Stimulated activated CD4-positive, alpha-beta T cell treated with anti-CD3 and anti-CD28 coated beads, TNF-alpha, amount 100 ng/mL, for 24 hours (primary cell): ENCODE data around the gene RASGEF1B.

Source experiments
- DNase-seq, 3 experiments: peaks; one replicate each; pipeline ENCODE4 v3.0.0-alpha.2; 2020; ENCODE audit warnings: low read depth in 3 of 3

RASGEF1B gene

DNA sequence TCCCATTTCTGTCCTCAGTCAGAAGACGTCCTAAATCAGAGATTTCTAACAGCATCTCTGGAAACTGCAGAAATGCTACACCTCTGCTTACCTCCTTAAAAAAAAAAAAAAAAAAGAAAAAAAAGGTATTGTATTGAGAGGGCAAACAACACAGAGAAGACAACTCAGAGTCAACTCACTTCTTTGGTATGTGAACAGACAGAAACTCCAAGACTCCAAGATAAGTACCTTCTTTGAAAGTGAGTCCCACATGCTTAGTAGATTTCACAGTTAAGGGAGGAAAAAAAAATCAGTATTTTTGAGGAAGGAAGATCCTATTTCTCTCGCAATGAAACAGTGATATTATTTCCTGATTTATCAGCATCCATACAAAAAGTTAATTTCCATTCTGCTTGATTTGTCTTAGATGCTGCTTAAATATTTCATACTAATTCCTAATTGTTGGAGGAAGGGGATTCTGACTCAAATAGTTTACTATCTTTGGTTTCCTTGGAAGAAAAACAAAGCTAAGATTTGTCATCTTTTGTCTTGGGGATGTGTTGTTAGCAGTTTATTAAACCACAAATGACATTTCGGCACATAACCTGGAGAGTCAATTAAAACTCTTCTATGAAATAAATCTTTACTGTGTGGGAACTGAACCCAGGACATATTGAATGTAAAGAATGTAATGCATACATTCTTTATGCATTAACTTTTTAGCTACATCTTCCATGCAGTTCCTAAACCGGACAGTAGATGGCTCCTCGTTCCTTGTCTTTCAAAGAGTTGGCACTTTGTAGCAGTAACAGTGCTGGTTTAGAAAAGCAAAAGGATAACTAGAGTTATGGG is 4.7 kb downstream of the RASGEF1B start:
- DNase-seq, result peak; percentile 49 to 78 (median 49)

DNA sequence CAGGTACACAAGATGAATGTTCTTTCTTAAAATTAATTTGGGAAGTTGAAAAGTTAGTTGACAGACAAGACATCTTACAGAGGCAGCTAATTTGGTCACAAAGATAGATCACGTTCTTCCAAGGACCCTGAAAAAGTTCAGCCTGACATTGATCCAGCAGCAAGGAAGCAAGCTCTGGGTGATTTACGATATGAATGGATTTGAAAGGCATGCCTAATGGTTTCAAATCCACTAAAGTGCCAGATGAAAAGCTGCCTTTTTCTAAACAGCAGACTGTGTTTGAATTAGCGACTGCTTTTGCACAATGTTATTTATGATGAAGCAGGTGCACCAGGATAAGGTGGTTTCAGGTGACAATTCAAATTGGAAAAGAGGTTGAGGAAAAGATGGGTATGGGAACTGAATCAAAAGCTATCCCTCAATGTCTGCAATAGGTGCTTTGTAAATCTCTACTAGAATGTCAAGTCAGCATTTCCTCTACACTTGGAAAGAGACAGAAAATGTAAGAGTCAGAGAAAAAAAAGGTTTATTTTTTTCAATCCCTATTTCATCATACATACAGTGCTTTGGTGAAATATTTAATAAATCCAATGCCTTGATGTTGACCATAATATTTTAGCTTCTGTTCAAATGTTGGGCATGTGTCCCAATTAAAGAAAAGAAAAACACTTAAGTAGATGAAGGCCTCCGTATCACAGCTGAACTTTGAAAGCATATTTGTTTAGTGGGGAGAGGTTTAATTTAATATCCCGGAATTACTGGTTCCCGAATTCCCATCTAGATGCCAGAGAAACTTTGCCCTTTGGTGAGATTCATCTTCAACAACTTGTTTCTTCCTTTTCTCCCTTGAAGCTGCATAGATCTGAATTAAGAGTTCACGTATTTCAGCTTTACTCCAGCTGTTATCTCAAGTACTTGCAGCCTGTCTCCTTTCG is 6.0 kb downstream of the RASGEF1B start:
- no peak for DNase-seq

DNA sequence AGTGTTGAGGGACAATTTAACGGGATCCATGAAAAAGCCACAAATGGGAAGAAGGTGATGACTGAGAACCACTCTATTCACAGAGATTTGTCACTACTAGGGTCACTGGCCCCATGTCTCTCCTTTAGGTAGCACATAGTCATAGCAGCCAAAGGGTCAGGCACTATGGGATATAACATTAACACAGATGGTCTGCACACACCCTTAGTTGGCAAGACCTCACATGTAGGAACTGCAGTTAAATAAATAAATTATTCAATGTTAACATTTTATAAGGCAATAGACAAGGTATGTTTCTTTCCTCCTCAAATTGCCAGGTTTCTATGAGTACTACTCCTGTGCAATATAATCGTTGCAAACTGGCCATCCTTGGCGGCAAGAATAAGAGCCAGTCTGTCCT is 10.9 kb downstream of the RASGEF1B start:
- no peak for DNase-seq

DNA sequence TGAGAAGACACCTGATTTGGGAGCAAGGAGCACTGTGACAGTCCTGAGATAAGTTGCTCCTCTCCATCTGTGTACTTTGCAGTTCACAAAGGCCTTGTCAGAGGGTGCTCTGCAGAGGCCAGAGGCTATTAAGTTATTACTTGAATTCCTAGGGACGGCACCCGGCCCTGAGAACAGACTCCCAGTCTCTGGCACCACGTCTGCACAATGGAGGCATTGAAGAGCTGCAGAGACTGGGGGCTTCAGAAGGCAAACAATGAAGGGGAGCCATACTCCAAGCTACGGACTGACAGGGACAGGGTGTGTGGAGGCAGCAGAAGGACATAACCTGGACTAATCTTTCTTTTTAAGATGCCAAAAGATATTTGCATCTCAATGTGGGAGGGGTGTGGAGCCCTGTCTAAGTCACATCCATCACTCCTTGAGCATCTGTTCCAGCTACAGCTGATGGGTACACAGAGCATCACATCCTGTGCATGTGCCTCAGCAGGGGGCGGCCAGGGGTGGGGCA is 11.5 kb downstream of the RASGEF1B start:
- no peak for DNase-seq

DNA sequence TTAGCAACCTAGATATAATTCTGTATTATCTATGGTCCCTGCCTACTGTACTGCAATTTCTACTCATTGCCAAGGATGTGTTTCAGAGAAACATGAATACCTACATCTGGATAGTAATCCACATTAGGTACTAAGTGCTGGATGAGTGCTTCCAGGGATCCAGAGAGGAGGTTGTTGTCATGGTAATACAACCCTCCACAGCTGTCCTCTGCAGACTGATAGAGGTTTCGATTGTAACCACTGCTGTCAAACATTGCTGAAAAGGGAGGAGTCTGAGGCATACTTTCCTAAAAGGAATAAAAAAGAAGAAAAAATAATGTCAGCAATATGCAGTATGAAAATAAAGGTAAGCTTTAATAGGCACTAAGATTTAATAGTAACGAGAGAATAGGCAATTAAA is 12.5 kb downstream of the RASGEF1B start:
- DNase-seq, result no peak

DNA sequence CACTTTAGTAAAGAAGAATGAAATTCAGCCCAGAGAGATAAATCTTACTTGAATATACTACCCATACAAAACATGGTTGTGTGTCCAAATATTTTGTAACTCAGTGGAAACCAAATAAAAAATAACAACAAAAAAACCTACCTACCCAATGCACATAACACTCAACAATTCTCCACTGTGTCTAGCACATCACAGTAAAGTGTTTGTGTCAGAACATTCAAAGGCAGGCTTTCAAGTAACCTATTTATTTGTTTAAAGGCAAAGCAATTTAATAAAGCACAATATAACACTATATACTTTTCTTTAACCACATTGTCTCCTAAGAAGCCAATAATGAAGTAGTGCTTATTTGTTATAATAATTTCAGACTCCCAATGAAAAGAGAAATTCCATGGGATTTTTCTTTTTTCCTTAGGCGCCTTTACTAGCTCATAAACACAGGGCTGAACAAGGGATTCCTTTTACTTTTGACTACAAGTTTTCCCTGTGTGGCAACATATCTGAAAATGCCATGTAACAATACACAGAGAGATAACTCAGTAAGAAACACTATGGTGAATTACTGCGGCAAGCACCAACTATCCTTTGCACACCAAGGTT is 13.7 kb downstream of the RASGEF1B start:
- DNase-seq, result no peak

DNA sequence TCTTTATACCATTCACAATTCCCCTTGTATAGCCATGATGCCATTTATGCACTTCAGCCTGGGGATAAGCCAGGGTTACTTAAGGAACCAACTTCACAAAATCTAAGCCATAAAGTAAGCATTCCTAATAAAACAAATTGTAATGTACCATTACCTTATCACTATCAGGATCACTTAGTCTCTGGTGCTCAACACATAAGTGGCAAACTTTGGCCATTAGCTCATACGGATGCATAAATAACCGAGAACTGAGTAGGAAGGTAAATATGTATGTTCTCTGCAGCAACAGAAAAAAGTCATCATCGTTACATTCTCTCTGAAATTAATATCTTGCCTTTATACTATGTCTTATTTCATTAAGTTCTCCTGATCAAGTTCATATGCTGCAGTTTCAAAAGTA is 14.4 kb downstream of the RASGEF1B start:
- no peak for DNase-seq

DNA sequence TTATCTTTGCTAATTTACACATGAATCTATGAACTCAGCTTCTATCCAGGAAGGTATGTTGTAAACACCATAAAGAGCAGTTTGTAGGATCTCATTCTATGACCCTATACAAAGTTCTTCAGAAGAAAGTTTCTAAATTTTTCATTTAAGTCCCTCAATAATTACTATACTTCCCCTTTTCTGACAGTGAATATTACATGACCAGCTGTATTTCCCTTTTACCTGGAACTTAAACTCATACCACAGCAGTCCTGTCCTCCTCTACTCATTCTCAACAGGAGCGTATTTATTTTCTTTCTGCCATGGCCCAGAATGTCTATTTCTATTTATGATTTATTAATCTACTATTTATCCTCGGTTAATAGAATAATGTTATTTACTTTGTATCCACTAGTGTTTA is 15.8 kb downstream of the RASGEF1B start:
- DNase-seq, result no peak

DNA sequence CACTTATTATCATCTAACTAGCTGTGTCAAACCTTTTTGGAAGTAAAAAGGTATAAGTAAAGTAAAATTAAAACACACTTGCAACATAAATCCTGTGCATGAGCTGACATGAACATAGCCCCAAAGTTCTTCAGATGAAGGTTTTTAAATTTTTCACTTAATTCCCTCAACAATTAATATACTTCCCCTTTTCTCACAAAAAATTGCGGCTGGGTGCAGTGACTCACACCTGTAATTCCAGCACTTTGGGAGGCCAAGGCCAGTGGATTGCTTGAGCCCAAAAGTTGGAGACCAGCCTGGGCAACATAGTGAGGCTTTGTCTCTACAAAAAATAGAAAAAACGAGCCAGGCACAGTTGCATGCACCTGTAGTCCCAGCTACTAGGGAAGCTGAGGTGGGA is 16.8 kb downstream of the RASGEF1B start:
- no peak for DNase-seq

DNA sequence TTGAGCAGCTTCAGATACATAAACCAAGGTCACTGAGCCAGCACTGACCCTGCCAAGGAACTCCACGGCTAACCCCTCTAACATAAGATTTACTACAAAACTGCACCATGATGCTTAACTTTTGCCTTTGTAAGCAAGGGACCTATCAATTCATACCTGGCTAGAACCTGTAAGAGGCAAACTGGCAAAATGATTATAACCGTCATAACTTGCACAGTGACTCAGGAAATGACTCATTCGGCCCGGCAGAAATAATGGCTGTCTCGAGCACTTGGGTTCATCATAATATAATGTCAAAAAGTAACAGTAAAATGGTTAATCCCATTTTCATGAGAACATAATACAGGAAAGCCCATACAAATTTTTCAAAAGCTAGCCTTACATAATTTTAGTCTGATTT is 17.2 kb downstream of the RASGEF1B start:
- peak in 2 of 3 experiments; percentile 7 to 44 for DNase-seq

DNA sequence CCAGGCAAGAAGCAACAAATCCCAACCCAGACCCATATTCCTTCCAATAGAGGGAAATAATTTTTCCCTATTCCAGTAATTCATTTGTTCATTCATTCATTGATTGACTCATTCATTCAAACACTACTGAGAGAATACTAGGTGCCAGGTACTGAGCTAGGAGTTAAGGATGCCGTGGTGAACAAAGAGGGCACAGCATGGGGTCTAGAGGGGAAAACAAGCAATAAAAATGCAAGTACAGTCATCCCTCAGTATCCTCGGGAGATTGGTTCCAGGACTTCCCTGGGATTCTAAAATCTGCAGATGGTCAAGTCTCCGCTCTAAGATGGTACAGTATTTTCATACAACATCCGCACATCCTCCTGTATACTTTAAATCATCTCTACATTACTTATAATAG is 18.7 kb downstream of the RASGEF1B start:
- DNase-seq, result no peak

DNA sequence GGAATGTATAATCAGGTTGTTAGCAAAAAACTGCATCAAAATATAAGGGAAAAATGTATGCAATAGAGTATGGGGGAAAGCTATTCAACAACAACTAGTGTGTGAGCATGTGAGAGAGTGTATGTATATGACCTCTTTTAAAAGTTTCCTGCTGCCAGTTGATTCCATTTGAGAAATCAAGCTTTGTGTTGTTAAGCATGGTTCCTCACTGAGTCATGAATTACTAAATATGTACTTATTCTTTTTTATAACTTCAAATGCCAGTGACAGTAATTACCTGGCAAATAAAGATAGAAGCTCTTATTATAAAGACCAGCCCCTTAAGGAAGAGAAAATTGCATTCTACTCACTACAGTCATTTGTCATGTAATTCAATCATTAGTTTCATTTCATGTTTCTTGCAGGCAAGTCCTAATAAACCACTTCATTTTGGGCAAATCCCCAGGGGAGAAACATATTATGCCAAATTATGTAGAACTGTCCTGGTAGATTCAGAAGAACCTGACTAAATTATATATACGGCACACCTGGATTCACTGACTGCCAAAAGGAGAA is 19.2 kb downstream of the RASGEF1B start:
- no peak for DNase-seq

DNA sequence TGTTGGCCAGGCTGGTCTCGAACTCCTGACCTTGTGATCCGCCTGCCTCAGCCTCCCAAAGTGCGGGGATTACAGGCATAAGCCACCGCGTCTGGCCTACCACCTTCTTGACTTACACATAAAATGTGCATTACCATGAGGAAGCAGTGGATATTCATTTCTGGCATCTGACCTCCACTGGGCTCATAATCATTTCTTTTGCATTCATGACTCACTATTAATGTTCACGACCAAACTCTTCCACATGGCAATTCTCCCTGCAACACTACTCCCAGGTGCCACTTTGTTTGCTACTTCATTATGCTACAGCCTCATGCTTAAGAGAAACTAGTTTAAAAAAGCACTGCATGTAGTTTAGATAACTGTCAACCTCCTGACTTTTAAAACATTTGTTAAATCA is 22.7 kb downstream of the RASGEF1B start:
- no peak for DNase-seq

DNA sequence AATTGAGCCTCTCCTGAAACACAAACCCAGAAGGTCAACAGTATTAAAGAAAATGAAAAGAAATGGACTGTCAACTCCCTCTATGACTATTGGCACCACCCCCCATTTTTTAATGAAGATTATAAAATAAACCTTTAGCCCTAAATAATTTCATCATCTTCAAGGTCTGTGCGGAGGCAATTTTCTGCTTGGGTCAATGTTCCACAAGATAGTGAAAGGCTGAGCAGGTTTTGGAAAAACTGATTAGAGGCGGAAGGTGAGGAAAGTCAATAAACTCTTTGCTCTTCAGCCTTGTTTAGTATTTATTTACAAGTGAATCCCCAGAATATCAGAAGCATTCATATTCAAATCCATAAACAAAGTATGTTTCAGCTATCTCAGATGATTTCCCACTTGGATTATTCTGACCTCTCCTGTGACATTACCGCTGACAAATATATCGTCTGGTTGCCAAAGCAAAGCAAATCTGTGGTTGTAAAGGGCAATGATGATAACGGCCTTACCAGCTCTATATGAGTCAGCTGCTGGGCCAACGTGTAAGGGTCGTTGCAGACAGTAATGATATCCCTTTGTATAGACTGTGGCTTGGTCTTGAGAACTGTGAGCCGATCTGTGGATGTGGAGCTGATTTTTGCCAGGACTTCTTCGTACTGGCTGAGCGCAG is 24.0 kb downstream of the RASGEF1B start:
- DNase-seq, result no peak

DNA sequence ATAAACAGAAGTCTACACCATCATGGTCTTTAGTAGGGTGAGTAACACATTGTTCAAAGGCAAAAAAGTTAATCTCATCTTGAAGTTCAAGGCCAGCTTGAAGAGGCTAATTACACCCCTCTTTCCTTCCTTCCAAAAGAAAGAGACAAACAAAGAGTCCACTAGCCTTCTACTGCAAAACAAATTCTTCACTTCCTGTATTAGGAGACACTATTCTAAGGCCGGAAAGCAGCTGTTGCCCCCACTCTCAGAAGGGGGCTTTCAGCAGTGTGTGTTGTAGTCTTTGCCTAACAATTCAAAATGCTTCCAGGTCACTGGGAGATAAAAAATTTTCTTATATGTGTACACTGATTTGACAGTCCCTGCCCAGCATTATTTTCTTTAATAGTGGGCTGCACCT is 25.1 kb downstream of the RASGEF1B start:
- no peak for DNase-seq

DNA sequence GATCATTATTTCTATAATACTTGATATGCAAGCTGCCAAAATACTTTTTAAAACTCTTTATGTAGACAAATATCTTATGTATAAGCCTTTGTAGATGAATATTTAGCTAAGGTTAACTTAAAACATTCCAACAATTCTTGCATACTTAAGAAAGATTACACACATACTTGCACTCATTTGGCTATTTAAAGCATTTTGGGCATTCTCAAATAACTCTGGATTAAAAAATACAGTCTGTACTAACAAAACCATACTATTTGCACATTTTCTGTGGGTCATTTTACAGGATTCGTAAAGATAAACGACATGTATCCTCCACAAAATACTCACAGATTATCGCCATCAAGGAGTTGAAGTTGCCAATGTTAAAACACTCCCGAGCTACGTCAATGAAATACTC is 26.5 kb downstream of the RASGEF1B start:
- no peak for DNase-seq

DNA sequence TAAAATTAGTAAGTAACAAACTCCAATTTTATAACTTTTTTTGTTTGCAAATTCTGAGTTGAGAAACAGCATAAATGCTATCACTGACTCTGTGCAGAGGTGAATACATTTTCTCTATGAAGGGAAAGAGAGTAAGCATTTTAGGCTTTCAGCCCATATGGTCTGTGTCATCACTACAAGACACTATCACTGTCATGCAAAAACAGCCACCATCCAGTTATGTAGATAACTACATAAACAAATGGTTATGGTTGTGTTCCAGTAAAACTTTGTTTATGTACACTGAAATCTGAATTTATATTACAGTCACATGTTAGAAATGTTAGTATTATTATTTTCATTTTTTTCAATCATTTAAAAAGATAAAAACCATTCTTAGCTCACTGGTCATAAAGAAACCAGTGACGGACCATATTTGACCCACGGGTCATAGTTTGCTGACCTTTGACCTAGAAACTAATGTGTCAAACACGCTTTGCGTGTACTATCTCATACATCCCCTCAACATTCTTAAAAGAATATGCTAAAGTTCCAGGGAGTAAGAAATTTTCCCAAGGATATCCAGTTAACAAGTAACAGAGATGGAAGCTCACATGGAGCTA is 29.1 kb downstream of the RASGEF1B start:
- DNase-seq, result no peak

DNA sequence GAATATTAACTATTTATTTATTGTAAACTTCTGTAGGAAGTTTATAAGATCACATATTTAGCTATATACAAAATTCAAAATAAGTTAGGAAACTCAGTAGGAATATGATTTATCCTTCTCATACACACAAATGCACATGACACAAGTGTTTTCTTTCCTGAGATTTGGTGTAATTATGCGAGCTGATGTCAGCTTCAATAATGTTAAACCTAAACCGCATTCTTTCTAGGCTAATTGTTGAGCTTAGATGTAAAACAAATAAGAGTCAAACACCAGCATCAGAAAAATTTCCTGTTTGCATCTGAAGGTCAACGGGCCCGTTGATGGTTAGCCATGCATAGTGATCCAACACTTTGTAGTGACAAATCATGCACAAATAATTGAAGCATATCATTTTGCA is 30.8 kb downstream of the RASGEF1B start:
- DNase-seq, result no peak

DNA sequence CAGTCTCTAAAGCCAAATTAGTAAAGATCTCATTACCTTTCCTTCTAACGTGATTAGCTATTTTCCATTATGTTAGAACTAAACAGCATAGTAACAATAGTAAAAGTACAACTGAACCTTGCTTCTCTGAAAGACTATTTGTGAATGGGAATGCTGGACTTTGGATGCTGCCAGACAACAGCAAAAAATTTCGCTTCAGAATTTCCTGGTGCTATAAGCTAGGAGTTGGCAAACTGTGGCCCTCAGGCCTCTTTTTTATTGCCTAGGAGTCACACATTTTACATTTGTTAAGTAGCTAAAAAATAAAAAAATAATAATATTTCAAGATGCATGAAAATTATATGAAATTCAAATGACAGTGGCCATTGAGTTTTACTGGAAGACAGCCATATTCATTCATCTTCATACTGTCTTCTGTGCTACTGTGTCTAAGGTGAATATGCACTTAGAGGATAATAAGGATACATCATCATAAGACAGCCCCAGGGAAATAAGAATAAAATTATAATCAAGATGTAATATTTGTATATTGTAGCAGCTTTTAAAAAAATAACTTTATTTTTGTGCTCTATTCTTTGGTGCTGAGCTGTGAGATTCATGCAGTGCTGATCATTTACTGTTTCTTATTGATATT is 34.6 kb downstream of the RASGEF1B start:
- DNase-seq, result no peak

DNA sequence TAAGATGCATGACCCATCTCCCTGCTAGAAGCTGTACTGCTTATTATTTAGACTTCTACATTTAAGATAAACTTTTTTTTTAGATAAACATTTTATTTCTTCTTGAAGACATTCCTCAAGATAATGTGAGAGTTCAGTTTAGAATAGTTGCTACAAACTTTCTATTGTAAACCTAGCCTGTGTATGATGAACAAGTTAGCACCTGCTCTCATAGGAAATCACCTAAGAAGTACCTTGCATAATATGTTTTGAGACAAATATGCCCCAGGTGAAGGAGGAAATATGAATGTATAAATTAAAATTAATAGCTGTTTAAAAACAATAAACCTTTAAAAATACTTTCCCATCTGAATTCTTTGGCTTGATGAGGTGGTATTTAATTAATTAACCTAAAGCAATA is 35.6 kb downstream of the RASGEF1B start:
- DNase-seq, result no peak

DNA sequence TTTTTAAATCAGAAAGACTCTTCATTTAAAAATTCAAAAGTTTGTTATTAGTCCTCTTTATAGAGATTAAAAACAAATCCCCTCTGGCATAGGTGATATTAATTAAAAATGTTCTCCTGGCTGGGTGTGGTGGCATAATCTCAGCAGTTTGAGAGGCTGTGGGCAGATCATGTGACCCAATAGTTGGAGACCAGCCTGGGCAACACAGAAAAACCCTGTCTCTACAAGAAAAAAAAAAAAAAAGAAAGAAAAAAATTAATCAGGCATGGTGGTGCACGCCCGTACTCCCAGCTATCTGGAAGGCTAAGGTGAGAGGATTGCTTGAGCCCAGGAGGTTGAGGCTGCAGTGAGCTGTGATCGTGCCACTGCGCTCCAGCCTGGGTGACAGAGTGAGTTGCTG is 38.9 kb downstream of the RASGEF1B start:
- no peak for DNase-seq
